Glutamatergic neuron (in vitro differentiated cells): Measurements from ENCODE around the gene MRPL21. TPM values are rescaled to one million over a fixed set of nuclear protein-coding genes. Genes with fewer than 3 reads are reported as not detected.

Experiments used
- DNase-seq: peaks from one replicate; pipeline ENCODE4 v3.0.0; 2022
- H3K27ac Mint-ChIP-seq: one replicate; pipeline ENCODE4 v1.8.0; 2020; ENCODE audit warnings: mild to moderate bottlenecking, mixed read lengths, inconsistent platforms; ENCODE audit not compliant: unreplicated experiment
- H3K27me3 Mint-ChIP-seq: one replicate; pipeline ENCODE4 v1.8.0; 2020; ENCODE audit warnings: mild to moderate bottlenecking, moderate library complexity, mixed read lengths, inconsistent platforms; ENCODE audit not compliant: unreplicated experiment
- H3K36me3 Mint-ChIP-seq: one replicate; pipeline ENCODE4 v1.8.0; 2020; ENCODE audit warnings: mild to moderate bottlenecking, mixed read lengths, inconsistent platforms; ENCODE audit not compliant: unreplicated experiment
- H3K4me1 Mint-ChIP-seq: one replicate; pipeline ENCODE4 v1.8.0; 2020; ENCODE audit warnings: mild to moderate bottlenecking, low read depth, mixed read lengths, inconsistent platforms; ENCODE audit not compliant: unreplicated experiment
- H3K4me3 Mint-ChIP-seq: one replicate; pipeline ENCODE4 v1.8.0; 2020; ENCODE audit warnings: mild to moderate bottlenecking, mixed read lengths, inconsistent platforms; ENCODE audit not compliant: unreplicated experiment
- H3K9me3 Mint-ChIP-seq: one replicate; pipeline ENCODE4 v1.8.0; 2020; ENCODE audit warnings: mild to moderate bottlenecking, moderate library complexity, mixed read lengths, inconsistent platforms; ENCODE audit not compliant: unreplicated experiment
- CTCF ChIP-seq: fragments of 200-600 bp; sonication (generic); IDR thresholded peaks from one replicate; pipeline ENCODE4 v1.5.0; 2021; ENCODE audit not compliant: partially characterized antibody, unreplicated experiment
- total RNA-seq: library from RNA; stranded (reverse); fragmentation: NEBNext Ultra II Directional; extraction: Animal tissue kit (Norgen Biotek cat#: 25700); gene quantifications from one replicate; pipeline ENCODE4 v1.2.1, GENCODE V29; 2021; ENCODE audit not compliant: unreplicated experiment

Gene MRPL21
- total RNA-seq, 1 donor from 2014 or later = 54.3 TPM

- H3K4me1 Mint-ChIP-seq = no peaks in the 10 kb centered on the region
- no peak for DNase-seq
- TF ChIP-seq CTCF = no peak
- H3K4me3 Mint-ChIP-seq = no peak overlapping the region
- no peaks in the 10 kb centered on the region for H3K9me3 Mint-ChIP-seq
- peaks cover 2% of the 10 kb centered on the region for H3K27me3 Mint-ChIP-seq
- no peak overlapping the region for H3K27ac Mint-ChIP-seq
- H3K36me3 Mint-ChIP-seq = no peaks in the 10 kb centered on the region
Measured at GRCh38 chr11:68938088-68938487, 34.5 kb upstream of the MRPL21 start.

GRCh38 chr11:68936676-68937620 is 33.3 kb upstream of the MRPL21 start:
- TF ChIP-seq CTCF = no peak
- H3K4me1 Mint-ChIP-seq = no peaks in the 10 kb centered on the region
- peaks cover 7% of the 10 kb centered on the region for H3K27me3 Mint-ChIP-seq
- H3K36me3 Mint-ChIP-seq = no peaks in the 10 kb centered on the region
- H3K27ac Mint-ChIP-seq = no peak overlapping the region
- no peak overlapping the region for H3K4me3 Mint-ChIP-seq
- no peak for DNase-seq
- no peaks in the 10 kb centered on the region for H3K9me3 Mint-ChIP-seq

GRCh38 chr11:68936358-68936636 is 32.7 kb upstream of the MRPL21 start:
- TF ChIP-seq CTCF = no peak
- H3K4me3 Mint-ChIP-seq = no peak overlapping the region
- no peaks in the 10 kb centered on the region for H3K36me3 Mint-ChIP-seq
- H3K27ac Mint-ChIP-seq = no peak overlapping the region
- peaks cover 11% of the 10 kb centered on the region for H3K27me3 Mint-ChIP-seq
- H3K4me1 Mint-ChIP-seq = no peaks in the 10 kb centered on the region
- peaks cover 2% of the 10 kb centered on the region for H3K9me3 Mint-ChIP-seq
- no peak for DNase-seq

- H3K4me1 Mint-ChIP-seq = no peaks in the 10 kb centered on the region
Measured at GRCh38 chr11:68935516-68936357, 32.1 kb upstream of the MRPL21 start.

More at GRCh38 chr11:68935516-68936357, 32.1 kb upstream of the MRPL21 start:
- Mint-ChIP-seq H3K27ac (no peak overlapping the region), H3K4me3 (no peak overlapping the region), H3K9me3 (peaks cover 2% of the 10 kb centered on the region), H3K36me3 (no peaks in the 10 kb centered on the region), H3K27me3 (peaks cover 11% of the 10 kb centered on the region)
- TF ChIP-seq CTCF = no peak
- no peak for DNase-seq
